ENCODE data around the gene CCNT1. TPM values are rescaled to one million over a fixed set of nuclear protein-coding genes. Genes with fewer than 3 reads are reported as not detected.

CCNT1 gene
- total and polyA plus RNA-seq, 2 of the 13 experiments (the other 11 are each of a cell fraction or from before 2014, with no cell fraction given), result 18.0 to 28.2 TPM

GRCh38 chr12:48716493-48717251 lies at the start of gene CCNT1 (continued):
- TF ChIP-seq HBP1 (CRISPR knock-in tag; IDR thresholded peaks at IDR 0.05; ENCODE audit: low read depth), result peak; percentile 52; the same call in 1 of the 2 replicates
- TF ChIP-seq ZNF251 (CRISPR knock-in tag; IDR thresholded peaks at IDR 0.05), result 0 out of 2 replicates have a peak, but pooled peaks have one; percentile 20
- TF ChIP-seq NFIC (IDR thresholded peaks at IDR 0.05; ENCODE audit: low read length), result no peak
- no peak for TF ChIP-seq KLF15 (CRISPR knock-in tag; IDR thresholded peaks at IDR 0.05; ENCODE audit: borderline replicate concordance)
- 0 out of 2 replicates have a peak, but pooled peaks have one; percentile 48 for TF ChIP-seq ZNF546 (CRISPR knock-in tag; conservative IDR thresholded peaks at IDR 0.05)
- TF ChIP-seq SNAPC4 (CRISPR knock-in tag; IDR thresholded peaks at IDR 0.05), result peak; percentile 86
- TF ChIP-seq PAWR (CRISPR knock-in tag; IDR thresholded peaks at IDR 0.05; ENCODE audit: borderline replicate concordance), result no peak
- no peak for TF ChIP-seq SRSF9 (IDR thresholded peaks at IDR 0.05; ENCODE audit: borderline replicate concordance, insufficient read depth, low read depth, low read length, poor library complexity, severe bottlenecking)
- TF ChIP-seq ZNF574 (CRISPR knock-in tag; IDR thresholded peaks at IDR 0.05), result peak; percentile 93
- peak; percentile 93; the same call in 1 of the 2 replicates for TF ChIP-seq GTF2F1 (IDR thresholded peaks at IDR 0.05; ENCODE audit: low read length)
- TF ChIP-seq FOSL1 (CRISPR knock-in tag; IDR thresholded peaks at IDR 0.05; ENCODE audit: borderline replicate concordance), result 0 out of 2 replicates have a peak, but pooled peaks have one; percentile 42
- TF ChIP-seq PREB (CRISPR knock-in tag; IDR thresholded peaks at IDR 0.05), result no peak
- no peak for TF ChIP-seq ZNF138 (CRISPR knock-in tag; IDR thresholded peaks at IDR 0.05; ENCODE audit: low read depth)
- TF ChIP-seq CBX1 (IDR thresholded peaks at IDR 0.05; ENCODE audit: low read depth), result no peak
- 0 out of 2 replicates have a peak, but pooled peaks have one; percentile 23 for TF ChIP-seq ZNF724P (CRISPR knock-in tag; IDR thresholded peaks at IDR 0.05; ENCODE audit: borderline replicate concordance)
